Measurements from ENCODE around the gene HORMAD1.
"Not testable (repeated sequence)": the region's sequence is repeated elsewhere in the genome, so short reads cannot be mapped to it uniquely, and the experiment has no call there.

HORMAD1 gene

GRCh38 chr1:150678988-150679387 is 41.7 kb downstream of the HORMAD1 start:
- no peak for TF ChIP-seq CTCF (IDR thresholded peaks at IDR 0.05; ENCODE audit: low read depth, low read length)
- DNase-seq (ENCODE audit: extremely low read depth, low read depth), result no peak

- no peak for TF ChIP-seq CTCF (IDR thresholded peaks at IDR 0.05; ENCODE audit: low read depth, low read length)
- no peak for DNase-seq (ENCODE audit: extremely low read depth, low read depth)
Measured at GRCh38 chr1:150674881-150675280, 45.8 kb downstream of the HORMAD1 start.

DNA sequence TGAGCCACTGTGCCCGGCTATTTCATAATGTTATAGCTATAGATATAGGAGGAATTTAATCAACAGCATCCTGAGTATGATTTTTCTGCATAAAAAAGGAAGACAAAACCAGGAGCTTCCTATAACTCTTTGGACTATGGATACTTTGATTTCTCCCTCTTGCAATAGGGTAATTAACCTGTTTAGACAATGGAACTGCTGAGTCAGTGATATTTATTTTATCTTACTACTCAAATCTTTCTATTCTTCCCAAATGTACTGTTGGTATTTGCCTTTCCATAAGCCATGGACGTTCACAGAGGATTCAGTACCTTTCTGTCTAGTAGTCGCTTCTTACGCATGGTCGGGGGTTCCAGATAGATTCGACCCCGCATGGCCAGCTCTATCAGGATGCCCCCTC is 57.4 kb downstream of the HORMAD1 start:
- no peak for TF ChIP-seq CTCF (IDR thresholded peaks at IDR 0.05; ENCODE audit: low read depth, low read length)
- DNase-seq (ENCODE audit: extremely low read depth, low read depth), result no peak

- no peak for DNase-seq (ENCODE audit: extremely low read depth, low read depth)
- TF ChIP-seq CTCF (IDR thresholded peaks at IDR 0.05; ENCODE audit: low read depth, low read length), result no peak
Measured at GRCh38 chr1:150662811-150663210, 57.9 kb downstream of the HORMAD1 start.

DNA sequence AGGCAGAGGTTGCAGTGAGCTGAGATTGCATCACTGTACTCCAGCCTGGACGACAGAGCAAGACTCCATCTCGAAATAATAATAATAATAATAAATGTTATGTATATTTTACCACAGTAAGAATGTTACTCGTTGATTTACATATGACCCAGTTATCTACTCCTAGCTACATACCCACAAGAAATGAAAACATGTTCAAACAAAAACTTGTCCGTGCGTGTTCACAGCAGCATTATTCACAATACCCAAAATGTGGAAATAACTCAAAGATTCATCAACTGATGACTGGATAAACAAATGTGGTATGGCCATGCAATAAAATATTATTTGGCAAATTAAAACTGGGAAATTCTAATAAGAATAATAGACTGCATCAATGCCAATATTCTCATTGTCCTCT is 59.5 kb downstream of the HORMAD1 start:
- DNase-seq (ENCODE audit: extremely low read depth, low read depth), result no peak

DNA sequence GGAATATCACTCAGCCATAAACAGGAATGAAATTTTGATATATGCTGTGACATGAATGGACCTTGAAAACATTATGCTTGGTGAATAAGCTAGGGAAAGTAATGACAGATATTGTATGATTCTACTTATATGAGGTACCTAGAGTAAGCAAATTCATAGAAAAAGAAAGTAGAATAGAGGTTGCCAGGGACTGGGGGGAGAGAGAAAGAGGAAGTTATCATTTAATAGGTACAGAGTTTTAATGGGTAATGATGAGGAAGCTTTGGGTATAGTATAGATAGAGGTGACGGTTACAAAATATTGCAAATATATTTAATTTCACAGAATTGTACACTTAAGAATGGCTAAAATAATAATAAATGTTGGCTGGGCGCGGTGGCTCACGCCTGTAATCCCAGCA is 60.1 kb downstream of the HORMAD1 start:
- no peak for TF ChIP-seq CTCF (IDR thresholded peaks at IDR 0.05; ENCODE audit: low read depth, low read length)

More for the DNA sequence above, 59.5 kb downstream of the HORMAD1 start:
- TF ChIP-seq CTCF (IDR thresholded peaks at IDR 0.05; ENCODE audit: low read depth, low read length), result no peak

DNA sequence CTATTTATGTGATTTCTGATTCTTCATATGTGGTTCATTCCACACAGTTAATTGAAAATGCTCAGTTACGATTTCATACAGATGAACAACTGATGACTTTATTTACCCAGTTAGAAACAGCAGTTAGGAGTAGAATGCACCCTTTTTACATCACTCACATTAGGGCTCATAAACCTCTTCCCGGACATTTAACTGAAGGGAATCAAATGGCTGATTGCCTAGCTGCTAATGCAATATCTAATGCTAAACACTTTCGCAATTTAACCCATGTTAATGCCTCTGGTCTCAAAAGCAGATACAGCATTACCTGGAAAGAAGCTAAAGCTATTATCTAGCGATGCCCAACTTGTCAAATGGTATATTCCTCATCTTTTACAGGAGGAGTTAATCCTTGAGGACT is 63.6 kb downstream of the HORMAD1 start:
- DNase-seq (ENCODE audit: extremely low read depth, low read depth), result not testable (repeated sequence)

More for the DNA sequence above, 60.1 kb downstream of the HORMAD1 start:
- DNase-seq (ENCODE audit: extremely low read depth, low read depth), result no peak

GRCh38 chr1:150654635-150655034 is 66.1 kb downstream of the HORMAD1 start:
- not testable (repeated sequence) for DNase-seq (ENCODE audit: extremely low read depth, low read depth)

- no peak for TF ChIP-seq CTCF (IDR thresholded peaks at IDR 0.05; ENCODE audit: low read depth, low read length)
Measured at GRCh38 chr1:150650193-150650592, 70.5 kb downstream of the HORMAD1 start.

More at GRCh38 chr1:150650193-150650592, 70.5 kb downstream of the HORMAD1 start:
- no peak for DNase-seq (ENCODE audit: extremely low read depth, low read depth)

Measured in AG09319 (cell line).